GM10266 (cell line): Measurements from ENCODE around the gene KPNA2.

Experiments used
- DNase-seq: peaks from one replicate; pipeline ENCODE4 v3.0.0; 2012; ENCODE audit errors: extremely low spot score
- TF ChIP-seq, protein P1 (sequence below): IDR thresholded peaks from 2 replicates; pipeline ENCODE4 v1.5.1; 2012; ENCODE audit warnings: mild to moderate bottlenecking, low read depth; ENCODE audit not compliant: control insufficient read depth, insufficient read depth; ENCODE audit errors: missing control alignments

KPNA2 gene

DNA sequence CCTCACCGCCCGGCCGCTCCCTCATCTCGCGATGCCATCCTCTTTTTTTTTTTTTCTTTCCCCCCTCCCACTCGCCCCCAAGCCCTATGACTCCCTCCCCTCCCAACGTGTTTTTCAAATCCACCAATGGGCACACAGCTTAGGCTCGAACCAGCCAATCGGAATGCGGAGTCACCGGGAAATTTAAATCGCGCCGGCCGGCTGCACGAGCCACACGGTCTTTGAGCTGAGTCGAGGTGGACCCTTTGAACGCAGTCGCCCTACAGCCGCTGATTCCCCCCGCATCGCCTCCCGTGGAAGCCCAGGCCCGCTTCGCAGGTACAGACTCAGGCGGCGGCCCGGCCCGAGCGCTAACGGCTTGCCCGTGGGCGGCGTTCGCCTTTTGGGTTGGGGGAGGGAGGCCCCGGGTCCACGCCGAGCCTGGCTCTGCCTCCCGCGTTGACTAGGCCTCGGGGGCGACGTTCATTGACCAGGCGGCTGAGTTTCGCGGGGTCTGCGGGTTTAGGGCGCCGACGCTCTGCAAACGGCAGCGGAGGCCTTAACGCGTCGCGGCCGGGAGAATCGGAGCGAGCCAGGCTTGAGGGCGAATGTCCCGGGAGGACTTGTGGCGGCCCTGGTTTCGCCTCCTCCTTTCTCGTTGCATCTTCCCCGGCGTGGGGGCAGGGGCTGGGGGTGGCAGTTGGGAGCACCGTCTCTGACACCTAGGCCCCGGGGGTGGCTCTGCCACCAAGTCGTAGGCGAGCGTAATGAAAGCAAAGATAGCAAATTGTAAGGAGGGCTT is at the start of gene KPNA2:
Gene KPNA2, plus strand, starts transcription at position 213 of the 781 bp plus-strand sequence. CDS start 1,398 bp downstream, outside the sequence.
- TF ChIP-seq, protein P1, sequence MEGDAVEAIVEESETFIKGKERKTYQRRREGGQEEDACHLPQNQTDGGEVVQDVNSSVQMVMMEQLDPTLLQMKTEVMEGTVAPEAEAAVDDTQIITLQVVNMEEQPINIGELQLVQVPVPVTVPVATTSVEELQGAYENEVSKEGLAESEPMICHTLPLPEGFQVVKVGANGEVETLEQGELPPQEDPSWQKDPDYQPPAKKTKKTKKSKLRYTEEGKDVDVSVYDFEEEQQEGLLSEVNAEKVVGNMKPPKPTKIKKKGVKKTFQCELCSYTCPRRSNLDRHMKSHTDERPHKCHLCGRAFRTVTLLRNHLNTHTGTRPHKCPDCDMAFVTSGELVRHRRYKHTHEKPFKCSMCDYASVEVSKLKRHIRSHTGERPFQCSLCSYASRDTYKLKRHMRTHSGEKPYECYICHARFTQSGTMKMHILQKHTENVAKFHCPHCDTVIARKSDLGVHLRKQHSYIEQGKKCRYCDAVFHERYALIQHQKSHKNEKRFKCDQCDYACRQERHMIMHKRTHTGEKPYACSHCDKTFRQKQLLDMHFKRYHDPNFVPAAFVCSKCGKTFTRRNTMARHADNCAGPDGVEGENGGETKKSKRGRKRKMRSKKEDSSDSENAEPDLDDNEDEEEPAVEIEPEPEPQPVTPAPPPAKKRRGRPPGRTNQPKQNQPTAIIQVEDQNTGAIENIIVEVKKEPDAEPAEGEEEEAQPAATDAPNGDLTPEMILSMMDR, result no peak

DNA sequence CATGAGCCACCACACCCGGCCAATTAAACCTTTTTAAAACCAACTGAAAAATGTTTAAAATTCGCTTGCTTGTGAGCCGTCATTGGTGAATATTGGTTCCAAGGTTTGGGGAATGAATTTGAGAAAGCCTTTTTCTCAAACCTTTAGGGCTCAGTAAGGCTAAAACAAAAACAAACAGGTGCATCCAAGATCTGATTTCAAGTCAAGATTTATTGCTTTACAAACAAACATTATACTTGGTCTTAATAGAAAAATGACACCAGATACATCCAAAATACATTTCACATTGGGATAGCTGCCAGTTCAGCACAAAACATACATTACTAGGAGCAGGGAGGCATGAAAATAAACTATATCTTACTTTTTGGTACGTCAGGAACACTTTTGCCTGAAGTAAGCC is 44.6 kb upstream of the KPNA2 start:
- TF ChIP-seq, protein P1, result no peak
- DNase-seq, result no peak

More for the DNA sequence above, at the start of gene KPNA2:
- peak; percentile 96 for DNase-seq

DNA sequence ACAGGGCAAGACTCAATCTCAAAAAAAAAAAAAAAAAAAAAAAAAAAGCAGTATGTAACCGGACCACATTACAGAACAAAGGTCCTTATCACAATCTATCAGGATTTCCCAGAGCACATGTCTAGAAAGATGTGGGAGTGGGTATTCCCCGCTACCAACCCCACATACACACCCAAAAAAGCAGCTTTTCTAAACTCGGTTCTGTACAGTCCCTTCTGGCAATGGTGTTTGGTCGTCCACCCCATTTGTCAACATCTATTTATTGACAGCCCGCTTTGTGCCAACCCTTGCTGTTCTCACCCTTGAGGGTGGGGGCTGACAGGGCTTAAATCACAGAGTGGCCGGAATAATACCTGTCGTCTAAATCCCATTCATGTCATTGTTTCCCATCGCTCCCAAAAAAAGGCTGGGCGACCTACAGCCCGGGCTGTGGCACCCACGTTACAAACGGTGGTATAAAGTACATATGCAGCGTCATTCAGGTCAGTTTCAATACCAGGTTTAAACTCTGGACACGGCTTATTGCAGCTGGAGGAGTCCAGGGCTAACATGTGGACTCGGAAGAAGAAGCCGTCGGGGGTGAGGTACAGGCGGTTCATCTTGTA is 42.9 kb upstream of the KPNA2 start:
- DNase-seq, result peak; percentile 25

DNA sequence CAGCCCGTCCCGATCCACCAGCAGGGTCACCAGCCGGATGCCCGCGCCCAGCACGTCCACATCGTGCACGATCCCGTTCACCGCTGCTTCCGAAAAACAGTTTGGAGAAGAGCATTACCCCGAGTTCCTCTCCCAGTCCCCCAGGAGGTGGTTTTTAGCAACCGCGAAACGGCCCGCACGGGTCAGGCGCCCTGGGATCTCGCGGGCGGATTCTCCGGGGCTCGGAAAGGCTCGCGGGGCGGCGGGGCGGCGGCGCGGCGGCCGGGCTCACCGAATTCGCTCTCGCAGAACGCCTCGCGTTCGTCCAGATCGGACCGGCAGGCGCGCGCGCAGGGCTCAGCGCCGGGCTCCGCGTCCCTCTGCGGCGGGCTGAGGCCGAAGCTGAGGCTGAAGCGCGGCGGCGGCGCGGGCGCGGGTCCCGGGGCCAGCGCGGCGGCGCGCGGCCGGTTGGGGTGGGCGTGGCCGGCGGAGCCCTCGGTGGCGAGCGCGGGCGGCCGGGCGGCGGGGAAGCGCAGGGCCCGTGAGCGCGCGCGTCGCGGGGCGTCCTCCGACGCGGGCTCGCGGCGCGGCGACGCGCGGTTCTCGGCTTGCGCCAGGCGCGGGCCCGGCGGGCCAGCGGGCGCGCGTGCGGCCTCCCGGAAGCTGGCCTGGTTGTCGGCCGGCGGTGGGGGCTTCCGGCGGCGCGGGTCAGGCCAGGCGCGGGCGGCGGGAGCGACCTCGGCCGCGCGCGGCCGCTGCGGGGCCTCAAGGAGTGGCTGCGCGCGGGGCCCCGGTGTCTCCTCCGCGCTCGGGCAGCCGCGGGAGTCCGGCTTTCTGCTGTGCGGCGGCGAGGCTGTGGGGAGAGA is 42.2 kb upstream of the KPNA2 start:
- TF ChIP-seq, protein P1, result no peak
- peak; percentile 95 for DNase-seq

More for the DNA sequence above, 42.9 kb upstream of the KPNA2 start:
- TF ChIP-seq, protein P1, result no peak

DNA sequence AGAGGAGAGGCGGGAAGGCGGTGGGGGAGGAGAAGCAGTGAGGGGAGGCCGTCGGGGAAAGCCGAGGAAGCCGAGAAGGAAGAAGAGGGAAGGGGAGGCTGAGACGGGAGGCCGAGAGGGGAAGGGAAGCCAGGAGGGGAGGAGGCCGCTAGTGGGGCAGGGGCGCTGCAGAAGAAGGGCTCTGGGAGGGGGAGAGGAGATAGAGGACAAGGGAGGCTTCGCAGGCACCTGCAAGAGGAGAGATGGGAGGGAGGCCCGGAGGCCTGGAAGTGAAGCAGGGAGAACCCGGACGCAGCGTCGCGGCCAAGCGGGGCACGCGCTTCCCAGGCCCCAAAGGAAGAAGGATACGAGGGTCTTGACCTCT is 41.6 kb upstream of the KPNA2 start:
- TF ChIP-seq, protein P1, result no peak
- DNase-seq, result peak; percentile 67

DNA sequence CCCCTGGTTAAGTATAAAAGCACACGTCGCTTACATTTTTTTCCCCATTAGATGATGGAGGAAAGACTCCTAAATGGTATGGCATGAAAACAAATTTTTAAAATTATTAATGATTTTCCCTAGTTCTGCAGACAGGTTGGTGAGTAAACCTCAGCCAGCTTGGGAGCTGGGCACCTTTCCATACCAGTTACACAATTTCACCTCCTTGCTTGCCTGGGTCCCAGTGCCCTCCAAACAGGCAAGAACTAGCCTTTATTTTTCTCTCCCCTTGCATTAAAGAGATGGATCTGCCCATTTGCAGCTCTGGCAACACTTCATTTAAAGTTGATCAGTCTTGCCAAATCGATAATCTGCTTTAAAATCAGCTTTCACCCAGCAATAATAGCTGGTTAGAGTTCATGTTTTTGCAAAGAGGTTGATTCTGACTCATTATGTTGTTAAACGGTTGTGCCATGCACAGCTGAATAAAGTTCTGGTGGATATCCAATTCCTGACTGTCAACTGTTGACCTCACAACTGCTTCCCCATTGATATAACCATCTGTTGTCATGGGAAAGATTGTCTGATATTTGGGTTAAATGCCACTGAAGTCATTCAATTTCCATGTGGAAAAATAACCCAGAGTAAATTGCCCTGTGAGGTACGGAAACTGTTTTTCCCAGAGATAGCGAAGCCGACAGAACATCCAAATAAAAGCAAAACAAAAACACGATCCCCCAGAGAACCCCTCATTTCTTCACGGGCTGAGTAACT is 40.5 kb upstream of the KPNA2 start:
- TF ChIP-seq, protein P1, result no peak
- peak; percentile 35 for DNase-seq
